ENCODE data around the gene CROCC2. TPM values are rescaled to one million over a fixed set of nuclear protein-coding genes. Genes with fewer than 3 reads are reported as not detected.

CROCC2 gene
- polyA plus RNA-seq, 1 donor: 0.10 TPM

DNA sequence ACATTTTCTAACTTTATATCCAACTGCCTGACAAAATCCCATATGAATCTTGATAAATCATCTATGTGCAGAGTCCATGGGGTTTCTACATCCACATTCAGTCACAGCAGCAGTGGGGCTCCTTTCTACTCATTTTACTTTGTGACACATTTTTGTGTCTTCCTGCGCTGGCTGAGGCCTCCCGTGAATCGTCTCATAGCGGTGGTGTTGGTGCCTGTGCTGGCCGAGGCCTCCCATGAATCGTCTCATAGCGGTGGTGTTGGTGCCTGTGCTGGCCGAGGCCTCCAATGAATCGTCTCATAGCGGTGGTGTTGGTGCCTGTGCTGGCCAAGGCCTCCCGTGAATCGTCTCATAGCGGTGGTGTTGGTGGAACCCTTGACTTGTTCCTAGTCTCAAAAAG, 109.3 kb downstream of the CROCC2 start:
- DNase-seq: no peak

DNA sequence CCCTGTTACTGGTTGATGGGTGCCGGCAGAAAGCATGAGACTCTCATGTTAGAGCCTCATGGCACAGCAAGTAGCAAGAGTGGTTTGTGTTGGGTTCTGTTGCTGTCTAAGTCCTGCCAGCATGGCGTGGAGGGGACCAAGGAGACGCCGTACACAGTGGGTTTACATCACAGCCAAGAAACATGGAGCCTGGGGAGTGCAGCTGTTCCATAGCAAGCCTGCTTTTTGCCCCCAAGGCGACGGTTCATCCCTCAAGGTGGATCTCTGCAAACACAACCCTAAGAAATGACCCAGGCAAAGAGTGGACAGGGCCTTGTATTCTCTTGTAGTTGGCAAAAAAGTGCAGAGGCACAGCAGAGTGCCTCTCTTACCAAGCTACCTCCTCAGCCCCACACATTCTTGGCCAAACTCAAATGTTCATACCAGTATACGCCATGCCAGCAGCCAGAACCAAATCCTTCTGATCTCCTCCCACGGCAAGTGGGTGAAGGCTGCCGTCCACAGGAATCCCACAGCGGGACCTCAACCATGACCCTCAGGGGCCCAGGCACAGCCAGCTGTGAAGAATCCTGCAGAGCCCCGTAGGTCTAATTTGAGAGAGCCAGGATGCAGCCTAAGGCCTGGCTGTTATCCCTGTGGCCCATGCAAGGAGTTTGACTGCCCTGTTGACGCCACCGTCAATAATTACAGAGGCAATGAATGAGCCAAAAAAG, 111.2 kb downstream of the CROCC2 start:
- DNase-seq: no peak

DNA sequence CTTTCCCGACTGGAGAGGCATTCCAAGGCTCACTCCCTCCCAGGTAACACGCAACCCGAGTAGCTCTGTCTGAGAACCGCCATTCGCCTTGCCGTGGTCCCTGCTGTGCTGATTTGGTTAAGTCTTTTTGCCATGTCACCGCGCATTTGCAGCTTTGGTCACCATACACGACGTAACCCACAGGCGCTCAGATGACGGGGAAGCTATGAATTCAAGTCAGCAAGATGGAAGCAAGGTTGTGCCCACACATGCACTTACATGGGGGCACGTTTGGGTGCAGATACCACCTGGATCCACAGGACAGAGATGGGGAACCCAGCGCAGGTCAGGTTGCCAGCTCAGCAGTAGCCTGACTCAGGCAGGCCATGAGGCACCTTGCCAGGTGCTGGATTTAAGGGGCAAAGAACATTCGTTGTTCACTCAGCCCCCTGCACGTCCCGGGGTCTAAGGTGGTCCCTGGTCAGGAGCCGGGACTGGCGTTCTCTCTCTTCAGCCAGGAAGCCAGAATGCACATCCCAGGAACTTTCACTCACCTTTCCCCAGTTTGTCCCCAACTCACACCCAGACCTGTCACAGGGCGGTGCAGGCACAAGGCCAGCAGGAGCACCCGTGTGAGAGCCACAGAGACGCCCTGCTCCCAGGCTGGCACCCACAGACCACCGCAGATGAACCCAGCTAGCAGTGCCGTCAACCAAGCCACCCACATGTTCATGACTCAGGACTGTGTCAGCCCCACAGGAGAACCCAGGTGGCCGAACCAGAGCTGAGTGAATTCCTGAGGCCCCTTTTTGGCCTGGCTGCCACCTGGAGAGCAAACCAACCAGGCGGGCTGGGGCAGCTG, 112.1 kb downstream of the CROCC2 start:
- no peak for DNase-seq

DNA sequence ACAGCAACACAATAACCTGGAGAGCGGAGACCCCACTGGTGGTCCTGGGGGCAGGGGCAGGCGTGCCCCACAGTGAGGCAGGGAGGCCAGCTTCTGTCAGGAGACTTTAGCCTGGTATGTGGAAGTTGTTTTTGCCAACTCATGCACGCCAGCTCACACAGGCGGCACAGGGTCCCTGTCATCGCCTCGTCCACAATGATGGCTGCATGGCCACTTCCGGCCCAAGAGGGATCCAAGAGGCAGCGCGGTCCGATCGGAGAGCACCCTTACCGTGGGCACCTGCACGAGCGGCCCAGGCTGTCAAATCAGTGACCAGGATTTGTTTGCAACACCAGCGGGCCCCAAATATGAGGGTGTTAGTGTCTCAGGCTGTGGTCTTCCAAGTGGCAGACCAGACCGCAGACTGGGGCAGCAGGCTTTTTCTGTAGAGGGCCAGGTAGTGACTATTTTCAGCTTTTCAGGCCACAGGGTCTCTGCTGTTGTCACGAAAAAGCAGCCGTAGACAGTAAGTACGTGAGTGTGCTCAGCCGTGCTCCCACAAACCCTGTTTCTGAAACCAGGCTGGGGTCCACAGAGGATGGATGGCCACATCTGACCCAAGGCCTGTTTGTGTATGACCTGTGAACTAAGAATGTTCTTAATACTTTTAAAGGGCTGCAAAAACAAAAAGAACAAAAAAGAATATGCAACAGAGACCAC, 113.5 kb downstream of the CROCC2 start:
- no peak for DNase-seq

DNA sequence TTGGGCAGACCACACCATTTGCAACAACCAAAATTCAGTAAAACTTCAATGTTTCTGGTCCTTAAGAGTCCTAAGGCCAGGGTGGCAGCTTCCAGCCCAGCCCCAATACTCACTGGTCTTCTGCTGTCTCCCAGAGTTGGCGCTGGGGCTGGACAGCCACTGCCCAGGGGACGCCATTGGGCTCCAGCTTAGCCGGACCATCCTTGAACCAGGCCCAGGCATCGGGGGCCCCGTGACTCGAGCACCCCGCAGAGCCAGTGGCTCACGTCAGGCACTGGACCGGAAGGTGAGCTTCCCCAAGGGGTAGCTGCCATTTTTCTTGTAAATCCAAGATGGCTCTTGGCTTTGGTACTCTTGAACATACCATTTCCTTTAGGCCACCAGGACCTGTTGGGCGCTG, 114.1 kb downstream of the CROCC2 start:
- no peak for DNase-seq

DNA sequence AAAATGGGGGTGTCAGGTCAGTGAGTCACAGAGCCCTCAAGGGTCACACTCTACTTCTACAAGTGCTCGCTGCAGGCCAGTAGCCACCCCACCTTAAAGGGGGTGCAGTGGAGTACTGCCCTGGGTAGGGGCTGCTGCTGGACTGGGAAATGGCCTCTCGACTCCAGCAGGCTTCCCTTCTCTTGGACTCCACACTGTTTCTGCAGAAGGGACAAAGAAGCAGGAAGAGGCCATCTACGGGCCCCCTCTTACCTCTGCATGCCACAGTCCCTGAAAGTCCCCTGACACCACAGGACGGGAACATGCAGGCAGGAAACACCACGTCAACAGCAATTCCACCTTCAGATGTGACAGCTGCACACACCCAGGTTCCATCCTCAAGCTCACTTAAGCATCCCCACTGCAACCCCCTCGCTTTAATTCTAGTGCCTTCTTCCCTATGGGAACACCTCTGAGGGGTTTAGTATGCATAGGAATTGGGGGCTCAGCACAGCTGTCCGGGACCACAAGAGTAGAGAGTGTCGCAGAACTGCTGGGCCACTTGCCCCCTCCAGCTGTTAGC, 114.6 kb downstream of the CROCC2 start:
- no peak for DNase-seq

DNA sequence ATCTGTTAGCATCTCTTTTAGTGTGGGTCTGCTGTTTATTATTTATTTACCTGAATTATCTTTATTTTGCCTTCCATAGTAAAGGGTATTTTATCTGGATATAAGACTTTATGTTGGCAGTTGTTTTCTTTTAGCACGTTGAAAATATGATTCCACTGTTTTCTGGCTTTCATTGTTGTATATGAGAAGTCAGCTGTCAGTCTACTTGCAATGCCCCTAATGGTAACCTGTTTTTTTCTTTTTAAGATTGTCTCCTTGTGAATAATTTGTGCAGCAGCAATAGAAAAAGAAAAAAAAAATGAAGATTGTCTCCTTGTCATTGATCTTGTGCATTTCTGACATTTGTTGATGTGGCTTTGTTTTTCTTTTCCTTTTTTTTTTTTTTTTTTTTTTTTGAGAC, 119.5 kb downstream of the CROCC2 start:
- DNase-seq: no peak

DNA sequence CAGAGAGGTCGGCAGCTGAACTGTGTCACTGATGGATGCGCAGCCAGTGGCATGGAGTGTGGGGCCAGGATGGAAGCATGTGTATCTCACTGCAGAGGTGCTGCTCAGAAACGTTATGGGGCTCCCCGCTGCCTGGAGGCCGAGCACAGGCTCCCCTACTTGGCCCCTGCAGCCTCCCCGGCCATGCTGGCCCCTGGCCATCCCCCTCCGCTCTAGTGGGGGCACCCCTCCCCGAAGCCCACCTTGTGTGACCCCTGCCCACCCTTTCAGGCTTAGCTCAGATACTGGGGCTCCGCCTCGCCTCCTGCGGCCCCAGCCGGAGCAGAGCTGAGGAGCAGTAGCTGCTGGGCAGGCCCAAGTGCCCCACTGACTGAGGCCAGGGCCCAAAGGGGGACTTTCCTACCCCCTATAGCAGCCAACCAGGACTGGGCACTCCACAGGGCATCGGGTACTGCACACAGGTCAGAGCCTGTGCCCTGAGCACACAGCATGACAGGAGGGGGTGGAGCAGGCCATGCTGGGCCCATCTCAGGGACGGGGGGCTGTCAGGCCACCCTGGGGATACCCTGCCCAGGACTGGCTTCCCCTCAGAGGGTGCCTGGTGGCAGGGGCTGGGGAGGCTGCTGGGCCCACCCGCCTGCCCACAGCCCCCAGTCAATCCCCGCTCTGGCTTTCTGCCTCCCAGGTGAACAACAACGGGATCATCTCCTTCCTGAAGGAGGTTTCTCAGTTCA, 123.6 kb downstream of the CROCC2 start:
- no peak for DNase-seq

DNA sequence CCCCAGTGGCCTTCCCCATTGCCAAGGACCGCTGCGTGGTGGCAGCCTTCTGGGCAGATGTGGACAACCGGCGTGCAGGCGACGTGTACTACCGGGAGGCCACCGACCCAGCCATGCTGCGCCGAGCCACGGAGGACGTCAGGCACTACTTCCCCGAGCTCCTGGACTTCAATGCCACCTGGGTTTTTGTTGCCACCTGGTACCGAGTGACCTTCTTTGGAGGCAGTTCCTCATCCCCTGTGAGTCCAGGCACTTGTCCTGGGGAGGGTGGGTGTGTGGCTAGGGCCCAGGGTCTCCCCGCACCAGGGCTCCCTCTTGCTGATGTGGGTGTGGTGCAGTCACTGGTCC, 124.2 kb downstream of the CROCC2 start:
- no peak for DNase-seq

DNA sequence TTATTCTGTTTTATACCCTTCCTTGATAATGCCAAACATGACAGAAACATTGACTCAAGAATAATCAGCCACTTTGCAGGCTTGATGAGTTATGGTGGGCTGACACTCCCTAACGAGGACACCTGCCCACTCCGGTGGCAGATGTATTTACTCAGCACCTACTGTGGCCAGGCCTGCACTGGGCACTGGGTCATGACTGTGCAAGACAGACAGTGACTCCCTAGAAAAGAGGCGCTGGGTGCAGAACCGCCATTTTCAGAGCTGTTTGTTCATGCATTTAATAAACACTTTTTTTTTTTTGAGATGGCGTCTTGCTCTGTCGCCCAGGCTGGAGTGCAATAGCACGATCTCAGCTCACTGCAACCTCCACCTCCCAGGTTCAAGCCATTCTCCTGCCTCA, 124.7 kb downstream of the CROCC2 start:
- DNase-seq: no peak

DNA sequence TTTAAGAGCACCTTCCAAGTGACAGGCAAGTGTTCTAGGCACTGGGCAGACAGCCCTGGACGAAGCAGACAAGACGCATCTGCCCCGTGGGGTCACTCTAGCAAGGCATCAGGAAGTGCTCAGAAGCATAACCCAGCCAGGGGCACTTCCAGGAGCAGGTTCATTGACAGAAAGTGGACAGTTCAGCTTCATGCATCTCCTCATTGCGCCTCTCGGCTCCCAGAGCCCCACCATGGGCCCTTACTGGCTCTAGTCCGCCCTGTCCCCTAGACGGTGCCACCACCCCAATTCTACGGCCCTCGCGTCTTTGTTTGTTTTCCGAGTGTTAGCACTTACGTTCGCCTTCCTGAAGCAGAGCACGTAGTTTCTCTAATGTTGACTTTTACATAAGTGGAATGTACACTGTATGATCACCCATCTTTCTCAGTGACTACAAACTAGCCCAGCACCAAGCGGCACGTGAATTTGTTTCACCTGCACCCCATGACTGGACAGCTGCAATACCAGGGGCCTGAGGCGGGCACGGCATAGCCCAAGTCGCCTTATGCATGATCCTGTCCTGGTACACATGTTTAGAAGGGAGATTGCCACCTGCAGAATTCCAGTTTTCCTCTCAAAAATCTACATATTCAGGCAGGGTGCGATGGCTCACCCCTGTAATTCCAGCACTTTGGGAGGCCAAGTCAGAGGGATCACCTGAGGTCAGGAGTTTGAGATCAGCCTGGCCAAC, 125.5 kb downstream of the CROCC2 start:
- no peak for DNase-seq

DNA sequence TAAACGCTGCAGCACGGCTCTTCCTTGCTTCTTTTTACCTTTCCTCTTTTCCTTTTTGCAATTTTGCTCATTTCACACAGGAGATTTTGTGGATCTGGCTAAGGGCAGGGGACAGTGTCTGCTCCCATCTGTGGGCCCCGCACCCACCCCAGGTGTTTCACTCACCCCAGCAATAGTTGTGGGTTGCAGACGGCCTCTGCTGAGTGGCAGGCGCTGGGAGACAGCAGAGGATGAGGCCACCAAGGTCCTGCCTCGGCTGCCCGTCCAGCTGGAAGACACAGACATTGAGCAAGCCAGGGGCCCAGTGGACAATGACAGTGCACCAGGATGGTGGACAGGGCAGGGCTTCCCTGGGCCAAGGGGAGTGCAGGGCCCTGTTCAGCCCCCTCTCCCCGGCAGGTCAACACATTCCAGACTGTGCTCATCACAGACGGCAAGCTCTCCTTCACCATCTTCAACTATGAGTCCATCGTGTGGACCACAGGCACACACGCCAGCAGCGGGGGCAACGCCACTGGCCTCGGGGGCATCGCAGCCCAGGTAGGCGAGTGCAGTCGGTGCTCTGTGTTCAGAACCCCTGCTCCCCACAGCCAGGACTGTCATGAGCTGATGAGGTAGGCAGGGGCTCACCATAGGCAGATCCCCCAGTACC, 127.3 kb downstream of the CROCC2 start:
- no peak for DNase-seq

DNA sequence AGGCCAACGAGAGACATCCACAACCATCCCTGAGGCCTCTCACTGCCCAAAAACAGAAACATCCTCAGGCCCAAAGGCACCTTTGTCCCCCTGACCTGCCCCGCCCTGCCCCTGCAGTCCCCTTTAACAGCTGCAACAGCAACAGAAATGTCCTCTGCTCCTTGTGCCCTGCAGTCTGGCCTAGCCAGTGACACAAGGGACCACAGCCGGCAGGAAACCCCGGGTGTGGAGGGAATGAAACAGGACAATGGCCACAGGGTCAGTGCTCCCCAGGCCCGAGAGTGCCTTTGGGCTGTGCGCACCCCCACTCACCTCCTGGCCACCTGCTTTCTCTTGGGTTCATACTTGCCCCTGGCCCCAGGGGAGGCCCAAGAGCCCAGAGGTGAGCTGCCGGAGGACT, 127.9 kb downstream of the CROCC2 start:
- DNase-seq: no peak

DNA sequence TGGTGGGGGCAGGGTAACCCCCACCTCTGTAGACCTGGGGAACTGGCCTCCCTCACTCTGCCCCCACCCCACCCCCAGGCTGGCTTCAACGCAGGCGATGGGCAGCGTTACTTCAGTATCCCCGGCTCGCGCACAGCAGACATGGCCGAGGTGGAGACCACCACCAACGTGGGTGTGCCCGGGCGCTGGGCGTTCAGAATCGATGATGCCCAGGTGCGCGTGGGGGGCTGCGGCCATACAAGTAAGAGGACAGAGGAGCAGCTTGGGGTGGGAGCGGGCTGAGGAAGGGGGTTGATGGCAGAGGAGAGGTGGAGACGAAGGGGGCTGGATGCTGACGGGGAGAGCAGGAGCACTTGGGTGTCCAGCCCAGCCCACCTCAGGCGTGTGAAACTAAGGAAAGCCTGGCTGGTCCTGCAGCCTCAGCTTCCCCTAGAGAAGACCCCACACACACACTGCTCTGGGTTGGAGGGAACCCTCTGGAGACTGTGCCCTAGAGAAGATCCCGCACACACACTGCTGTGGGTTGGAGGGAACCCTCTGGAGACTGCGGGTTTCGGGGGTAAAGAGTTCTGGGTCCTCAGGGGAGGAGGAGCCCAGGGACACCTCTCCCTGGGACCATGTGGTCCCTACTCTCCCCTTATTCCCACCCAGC, 128.5 kb downstream of the CROCC2 start:
- no peak for DNase-seq

DNA sequence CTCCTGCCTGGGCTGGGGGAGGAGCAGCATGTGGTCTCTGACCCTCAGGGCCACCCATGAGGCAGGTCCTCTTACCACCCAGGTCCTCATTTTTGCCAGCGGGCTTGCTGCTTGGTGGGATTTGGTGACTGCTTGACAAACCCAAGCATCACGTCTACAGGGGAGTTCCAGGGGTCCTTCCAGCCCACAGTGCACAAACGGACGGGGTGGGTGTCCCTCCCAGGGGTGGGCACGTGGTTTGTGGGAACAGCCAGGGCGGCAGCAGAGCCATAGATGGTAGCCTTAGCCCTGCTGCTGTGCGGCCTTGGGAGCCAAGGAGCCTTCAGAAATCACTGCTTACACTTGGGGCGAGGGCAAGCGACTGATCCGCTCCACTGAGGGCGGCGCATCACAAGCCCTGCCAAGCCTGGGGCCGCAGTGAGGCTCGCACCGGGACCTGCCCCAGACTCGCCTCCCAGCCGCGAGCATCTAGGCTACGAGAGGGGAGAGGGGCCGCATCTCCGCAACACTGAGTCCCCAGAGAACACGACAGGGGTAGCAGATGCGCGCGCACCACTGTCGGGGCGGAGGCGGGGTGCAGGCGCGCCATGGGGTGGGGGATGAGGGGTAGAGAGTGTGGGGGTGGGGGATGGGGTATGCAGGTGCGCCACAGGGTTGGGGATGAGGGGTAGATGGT, 129.1 kb downstream of the CROCC2 start:
- DNase-seq: no peak

DNA sequence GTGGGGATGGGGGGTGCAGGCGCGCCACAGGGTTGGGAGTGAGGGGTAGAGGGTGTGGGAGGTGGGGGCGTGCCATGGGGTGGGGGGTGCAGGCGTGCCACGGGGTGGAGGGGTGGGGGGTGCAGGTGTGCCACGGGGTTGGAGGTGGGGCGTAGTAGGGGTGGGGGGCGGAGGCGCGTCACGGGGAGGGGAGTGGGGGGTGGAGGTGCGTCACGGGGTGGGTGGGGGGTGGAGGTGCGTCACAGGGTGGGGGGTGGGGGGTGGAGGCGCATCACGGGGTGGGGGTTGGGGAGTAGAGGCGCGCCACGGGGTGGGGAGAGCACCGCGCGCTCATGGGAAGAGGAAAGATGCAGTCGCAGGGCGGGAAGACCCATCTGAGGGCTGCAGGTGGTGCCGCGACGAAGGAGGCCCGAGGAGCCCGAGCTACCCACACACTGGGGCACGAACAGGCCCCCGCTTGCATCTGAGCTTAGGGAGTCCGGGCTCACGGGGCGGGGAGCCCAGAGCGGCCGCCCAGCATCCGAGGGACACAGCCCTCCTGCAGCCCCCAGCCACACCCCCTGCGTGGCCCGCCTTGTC, 129.8 kb downstream of the CROCC2 start:
- DNase-seq: no peak

DNA sequence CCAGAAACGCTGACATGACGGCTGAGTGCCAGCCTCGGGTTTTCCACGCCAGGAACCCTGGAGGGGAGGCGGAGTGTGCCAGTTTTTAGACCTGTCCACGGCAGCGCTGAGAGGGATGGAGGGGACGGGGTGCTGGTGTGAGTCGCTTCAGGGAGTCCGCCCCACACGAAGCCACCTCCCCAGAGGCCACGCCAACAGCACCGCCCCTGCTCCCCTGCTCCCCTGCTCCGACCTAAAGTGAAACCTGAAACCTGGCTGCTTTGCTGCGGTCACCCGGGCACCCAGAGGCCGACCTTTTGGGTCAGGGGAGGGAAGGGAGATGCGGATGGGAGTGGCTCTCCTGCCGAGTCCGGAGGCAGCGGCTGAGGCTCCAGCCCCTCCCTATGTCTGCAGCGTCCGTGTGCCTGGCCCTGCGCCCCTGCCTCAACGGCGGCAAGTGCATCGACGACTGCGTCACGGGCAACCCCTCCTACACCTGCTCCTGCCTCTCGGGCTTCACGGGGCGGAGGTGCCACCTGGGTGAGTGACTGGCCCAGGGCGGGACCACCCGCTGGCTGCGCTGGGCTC, 130.3 kb downstream of the CROCC2 start:
- DNase-seq: no peak

DNA sequence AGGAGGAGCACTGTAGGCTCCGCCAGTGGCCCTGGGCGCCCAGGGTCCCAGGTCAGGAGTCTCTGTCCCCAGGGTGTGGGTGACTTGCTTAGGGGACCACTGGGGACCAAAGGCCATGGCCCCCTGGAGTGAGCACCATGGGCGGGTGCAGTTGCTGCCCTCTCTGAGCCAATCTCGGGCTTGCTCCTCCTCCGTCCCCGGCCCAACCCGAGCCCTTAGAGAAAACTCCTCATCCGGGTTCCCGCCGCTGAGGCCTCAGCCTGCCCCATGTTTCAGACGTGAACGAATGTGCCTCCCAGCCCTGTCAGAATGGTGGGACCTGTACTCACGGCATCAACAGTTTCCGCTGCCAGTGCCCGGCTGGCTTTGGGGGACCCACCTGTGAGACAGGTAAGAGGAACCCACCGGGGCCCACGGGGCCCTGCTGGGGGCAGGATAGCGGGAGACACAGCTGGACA, 130.9 kb downstream of the CROCC2 start:
- DNase-seq: no peak

DNA sequence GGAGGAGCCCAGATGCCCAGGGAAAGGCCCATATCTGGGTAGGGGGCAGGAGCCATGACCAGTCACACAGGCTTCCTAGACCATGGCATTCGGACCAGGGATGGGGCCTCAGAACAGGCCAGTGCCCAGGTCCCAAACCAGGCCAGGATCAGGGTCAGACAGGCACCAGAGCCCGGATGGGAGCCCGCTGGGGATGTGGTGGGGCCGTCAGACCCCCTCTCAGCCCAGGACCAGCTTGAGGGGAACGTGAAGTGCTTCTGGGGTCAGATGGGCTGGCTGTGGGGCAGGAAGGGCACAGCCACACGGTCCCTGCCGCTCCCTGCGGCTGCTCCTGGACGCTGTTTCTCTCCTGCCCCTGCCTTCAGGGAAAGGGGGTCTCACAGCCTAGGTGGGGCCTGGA, 131.4 kb downstream of the CROCC2 start:
- DNase-seq: no peak

Measured in left kidney (tissue), 2 donors.